Osteoblast (primary cell): ENCODE results near the gene DNLZ. TPM values are rescaled to one million over a fixed set of nuclear protein-coding genes. Genes with fewer than 3 reads are reported as not detected.

Experiments used
- DNase-seq: peaks from one replicate; pipeline ENCODE4 v3.0.0; 2011; ENCODE audit warnings: low spot score, mixed read lengths; ENCODE audit not compliant: insufficient read length; ENCODE audit errors: missing footprints
- H2AFZ ChIP-seq: 2 replicates; pipeline ENCODE4 v1.6.0; 2011; ENCODE audit warnings: mild to moderate bottlenecking, low read length
- H3K27ac ChIP-seq: 2 replicates; pipeline ENCODE4 v1.5.1; 2011; ENCODE audit warnings: mild to moderate bottlenecking, low read depth, low read length, moderate library complexity
- H3K27me3 ChIP-seq: 2 replicates; pipeline ENCODE4 v1.6.0; 2012; ENCODE audit warnings: mild to moderate bottlenecking, control low read depth, inconsistent platforms, low read length, moderate library complexity; ENCODE audit not compliant: insufficient read depth
- H3K36me3 ChIP-seq: 2 replicates; pipeline ENCODE4 v1.5.1; 2011; ENCODE audit warnings: mild to moderate bottlenecking, low read length, control low read depth, moderate library complexity; ENCODE audit not compliant: insufficient read depth
- H3K4me1 ChIP-seq: 2 replicates; pipeline ENCODE4 v1.5.1; 2011; ENCODE audit warnings: mild to moderate bottlenecking, low read length, control low read depth, moderate library complexity; ENCODE audit not compliant: insufficient read depth
- H3K4me2 ChIP-seq: 2 replicates; pipeline ENCODE4 v1.6.0; 2011; ENCODE audit warnings: mild to moderate bottlenecking, low read length; ENCODE audit not compliant: insufficient read depth
- H3K4me3 ChIP-seq: fragments of 200-600 bp; sonication (generic); 3 replicates; pipeline ENCODE4 v1.5.1; 2012; ENCODE audit warnings: mild to moderate bottlenecking, low read length, inconsistent platforms; ENCODE audit not compliant: insufficient read depth
- H3K79me2 ChIP-seq: 2 replicates; pipeline ENCODE4 v1.6.0; 2012; ENCODE audit warnings: mild to moderate bottlenecking, low read length, control low read depth, inconsistent platforms; ENCODE audit not compliant: insufficient read depth
- H3K9me3 ChIP-seq: 2 replicates; pipeline ENCODE4 v1.5.1; 2011; ENCODE audit warnings: low read depth, low read length, control low read depth
- H4K20me1 ChIP-seq: 2 replicates; pipeline ENCODE4 v1.6.0; 2012; ENCODE audit warnings: mild to moderate bottlenecking, low read length, control low read depth; ENCODE audit not compliant: insufficient read depth
- total RNA-seq: library from RNA; depleted of rRNA; stranded (reverse); fragments of >200 nt; gene quantifications from 2 replicates; pipeline ENCODE4 v1.2.3, GENCODE V29; 2012
- TF ChIP-seq, protein P1 (sequence below): IDR thresholded peaks from 2 replicates; pipeline ENCODE4 v1.5.1; 2011; ENCODE audit warnings: mild to moderate bottlenecking, low read depth, low read length, moderate library complexity; ENCODE audit errors: extremely low read depth

DNLZ gene
- total RNA-seq, 1 donor = 4.3 TPM

DNA sequence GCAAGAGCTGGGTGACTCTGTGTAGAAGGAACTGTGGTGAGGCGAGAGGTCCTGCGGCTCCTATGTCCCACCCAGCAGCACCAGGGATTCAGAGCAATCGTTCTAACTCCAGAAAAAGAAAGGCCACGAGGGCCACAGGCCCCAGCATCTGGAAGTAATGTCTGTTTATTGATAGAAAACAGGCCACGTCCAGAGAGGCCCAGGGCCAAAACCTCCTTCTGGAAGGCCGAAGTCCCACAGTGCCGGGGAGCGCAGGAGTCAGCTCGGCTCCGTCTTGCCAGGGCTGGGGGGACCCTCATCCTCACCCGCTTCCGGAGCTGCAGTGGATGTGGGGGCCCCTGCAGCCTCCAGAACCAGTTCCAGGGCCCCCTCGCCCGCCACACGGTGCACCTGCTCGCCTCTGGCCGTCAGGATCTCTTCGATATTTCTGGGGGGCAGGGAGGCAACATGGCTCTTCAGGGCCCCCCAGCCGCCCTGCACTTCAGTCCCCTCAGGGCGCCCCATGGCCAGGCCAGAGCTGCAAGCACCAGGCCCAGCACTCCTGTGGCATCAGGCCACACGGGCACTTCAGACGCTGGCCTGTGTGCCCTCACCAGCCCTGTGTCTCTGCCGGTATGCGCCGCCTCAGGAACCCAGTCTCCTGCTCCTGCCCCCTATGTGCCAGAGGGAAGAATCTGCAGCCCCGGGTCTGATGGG is 1.6 kb downstream of the DNLZ start:
- no peak overlapping the region for H2AFZ ChIP-seq
- H3K4me3 ChIP-seq = no peak overlapping the region
- H3K36me3 ChIP-seq = peaks cover 10% of the 10 kb centered on the region
- peaks cover 24% of the 10 kb centered on the region for H3K4me1 ChIP-seq
- H3K27me3 ChIP-seq = no peaks in the 10 kb centered on the region
- no peak overlapping the region for H3K27ac ChIP-seq
- DNase-seq = no peak
- H4K20me1 ChIP-seq = peaks cover 13% of the 10 kb centered on the region
- TF ChIP-seq, protein P1, sequence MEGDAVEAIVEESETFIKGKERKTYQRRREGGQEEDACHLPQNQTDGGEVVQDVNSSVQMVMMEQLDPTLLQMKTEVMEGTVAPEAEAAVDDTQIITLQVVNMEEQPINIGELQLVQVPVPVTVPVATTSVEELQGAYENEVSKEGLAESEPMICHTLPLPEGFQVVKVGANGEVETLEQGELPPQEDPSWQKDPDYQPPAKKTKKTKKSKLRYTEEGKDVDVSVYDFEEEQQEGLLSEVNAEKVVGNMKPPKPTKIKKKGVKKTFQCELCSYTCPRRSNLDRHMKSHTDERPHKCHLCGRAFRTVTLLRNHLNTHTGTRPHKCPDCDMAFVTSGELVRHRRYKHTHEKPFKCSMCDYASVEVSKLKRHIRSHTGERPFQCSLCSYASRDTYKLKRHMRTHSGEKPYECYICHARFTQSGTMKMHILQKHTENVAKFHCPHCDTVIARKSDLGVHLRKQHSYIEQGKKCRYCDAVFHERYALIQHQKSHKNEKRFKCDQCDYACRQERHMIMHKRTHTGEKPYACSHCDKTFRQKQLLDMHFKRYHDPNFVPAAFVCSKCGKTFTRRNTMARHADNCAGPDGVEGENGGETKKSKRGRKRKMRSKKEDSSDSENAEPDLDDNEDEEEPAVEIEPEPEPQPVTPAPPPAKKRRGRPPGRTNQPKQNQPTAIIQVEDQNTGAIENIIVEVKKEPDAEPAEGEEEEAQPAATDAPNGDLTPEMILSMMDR = no peak
- no peaks in the 10 kb centered on the region for H3K9me3 ChIP-seq
- peaks cover 12% of the 10 kb centered on the region for H3K79me2 ChIP-seq
- peak overlapping the region; percentile 61 for H3K4me2 ChIP-seq

DNA sequence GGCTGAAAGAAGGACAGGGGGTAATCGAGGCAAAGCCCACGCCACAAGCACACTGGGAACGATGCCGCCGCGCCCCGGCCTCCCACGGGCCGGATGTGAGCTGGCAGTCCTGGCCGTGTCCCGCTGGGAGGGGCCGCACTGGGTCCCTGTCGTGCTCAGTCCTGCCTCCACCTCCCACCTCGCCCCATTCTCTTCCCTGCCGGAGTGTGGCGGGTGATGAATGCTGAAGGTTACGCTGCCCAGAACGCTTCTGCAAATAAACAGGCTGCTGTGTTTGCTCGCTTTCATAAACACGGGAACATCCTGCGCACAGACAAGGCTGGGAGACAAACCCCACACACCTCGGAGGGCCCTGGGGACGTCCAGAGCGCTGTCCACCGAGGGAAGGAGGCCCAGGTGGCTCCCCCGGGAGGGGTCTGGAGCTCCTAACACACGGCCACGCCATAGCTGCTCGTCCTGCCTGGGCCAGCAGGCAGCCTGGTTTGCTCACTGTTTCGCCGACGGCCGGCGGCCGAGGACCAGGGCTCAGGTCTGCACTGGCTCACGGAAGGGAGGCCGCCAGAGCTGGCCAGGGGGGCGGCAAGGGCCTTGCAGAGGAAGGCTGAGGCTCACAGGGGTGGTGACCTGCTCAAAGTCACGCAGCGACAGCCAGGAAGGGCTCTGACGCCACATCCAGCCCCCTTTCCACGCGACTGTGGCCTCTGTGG is 2.3 kb downstream of the DNLZ start:
- H3K36me3 ChIP-seq = peaks cover 17% of the 10 kb centered on the region
- H3K4me1 ChIP-seq = peaks cover 24% of the 10 kb centered on the region
- no peaks in the 10 kb centered on the region for H3K9me3 ChIP-seq
- H3K79me2 ChIP-seq = peaks cover 12% of the 10 kb centered on the region
- no peaks in the 10 kb centered on the region for H3K27me3 ChIP-seq
- H3K4me3 ChIP-seq = peak overlapping the region; percentile 48
- peak overlapping the region; percentile 61 for H3K4me2 ChIP-seq
- TF ChIP-seq, protein P1 = no peak
- H4K20me1 ChIP-seq = peaks cover 16% of the 10 kb centered on the region
- no peak overlapping the region for H2AFZ ChIP-seq
- peak overlapping the region; percentile 45 for H3K27ac ChIP-seq
- DNase-seq = peak; percentile 97

DNA sequence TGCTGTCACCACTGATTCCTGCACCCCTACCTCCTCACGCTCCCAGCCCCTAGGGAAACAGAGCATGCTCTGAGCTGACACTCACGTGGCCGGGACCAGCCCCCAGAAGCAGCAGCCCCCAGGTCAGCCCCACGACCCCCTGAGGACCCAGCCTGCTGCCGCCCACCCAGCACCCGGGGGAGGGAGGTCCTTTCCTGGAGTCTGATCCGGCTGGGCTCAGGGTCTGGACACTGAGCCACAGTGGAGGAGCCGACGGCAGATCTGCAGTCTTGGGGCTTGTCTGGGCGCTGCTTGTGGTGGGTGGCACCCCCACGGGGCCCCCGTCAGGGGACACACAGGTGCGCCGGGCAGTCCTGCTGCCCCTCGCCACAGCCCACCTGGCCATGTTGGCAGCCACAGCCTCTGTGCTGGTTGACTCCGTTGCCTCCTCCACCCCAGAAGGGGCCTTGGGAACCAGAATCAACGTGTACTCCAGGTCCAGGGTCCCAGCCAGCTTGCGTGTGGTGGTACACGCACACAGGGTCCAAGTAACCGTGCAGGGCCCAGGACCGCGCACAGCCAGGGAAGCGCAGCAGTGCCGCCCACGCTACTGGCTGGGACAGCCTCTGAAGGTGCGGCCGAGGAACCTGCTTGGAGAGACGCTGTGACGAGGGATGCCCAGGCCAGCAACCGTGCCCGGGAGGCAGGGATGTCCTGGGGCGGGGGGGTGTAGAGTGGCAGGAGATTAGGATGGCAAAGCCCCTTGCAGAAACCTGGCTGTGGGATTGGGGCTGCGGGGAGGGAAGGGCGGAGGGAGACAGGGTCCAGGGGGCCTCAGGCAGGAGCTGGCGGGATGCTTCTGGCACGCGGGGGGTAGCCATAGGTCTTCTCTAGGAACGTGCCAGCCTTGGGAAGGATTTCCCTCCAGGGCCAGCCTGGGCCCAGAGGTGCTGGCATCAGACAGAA is 3.5 kb downstream of the DNLZ start:
- Histone ChIP-seq H3K27me3 (no peaks in the 10 kb centered on the region), H4K20me1 (peaks cover 16% of the 10 kb centered on the region), H3K36me3 (peaks cover 20% of the 10 kb centered on the region), H2AFZ (no peak overlapping the region), H3K4me3 (no peak overlapping the region), H3K4me2 (no peak overlapping the region), H3K4me1 (peaks cover 24% of the 10 kb centered on the region), H3K27ac (no peak overlapping the region), H3K9me3 (no peaks in the 10 kb centered on the region), H3K79me2 (peaks cover 10% of the 10 kb centered on the region)
- DNase-seq = no peak
- TF ChIP-seq, protein P1 = no peak
